Measurements from ENCODE around the gene AIF1L. TPM values are rescaled to one million over a fixed set of nuclear protein-coding genes. Genes with fewer than 3 reads are reported as not detected.
"Not testable (repeated sequence)": the region's sequence is repeated elsewhere in the genome, so short reads cannot be mapped to it uniquely, and the experiment has no call there.

Gene AIF1L
- polyA plus RNA-seq, 4 donors = 0.45 to 9.3 (median 4.4) TPM

GRCh38 chr9:131094015-131094414 is 2.3 kb upstream of the AIF1L start:
- H3K4me3 ChIP-seq (ENCODE audit: low read depth in 1 of 3, low read length in 3 of 3) = no peak overlapping the region
- H3K4me1 ChIP-seq (ENCODE audit: control insufficient read depth in 3 of 3, insufficient read depth in 2 of 3, low read depth in 1 of 3, low read length in 2 of 3) = no peaks in the 10 kb centered on the region
- WGBS, 3 donors = 64 to 78% (median 78%) methylated on average over 5 of the region's 5 CpGs
- DNase-seq (no peak), FAIRE-seq (no peak)
- H3K27me3 ChIP-seq (ENCODE audit: control insufficient read depth in 3 of 3, insufficient read depth in 3 of 3, low read length in 3 of 3) = peaks cover 0 to 46% (median 18%) of the 10 kb centered on the region in 3 donors
- H3K36me3 ChIP-seq (ENCODE audit: control insufficient read depth in 3 of 3, insufficient read depth in 2 of 3, low read depth in 1 of 3, low read length in 3 of 3) = no peaks in the 10 kb centered on the region
- no peak overlapping the region for H3K27ac ChIP-seq (ENCODE audit: low read depth in 1 of 3, low read length in 2 of 3)
- no peaks in the 10 kb centered on the region for H3K9me3 ChIP-seq (ENCODE audit: control insufficient read depth in 2 of 2, insufficient read depth in 1 of 2, low read depth in 1 of 2, low read length in 1 of 2)

GRCh38 chr9:131094622-131095021 is 1.7 kb upstream of the AIF1L start:
- no peak for DNase-seq
- FAIRE-seq = no peak
- Histone ChIP-seq H3K9me3 (ENCODE audit: control insufficient read depth in 2 of 2, insufficient read depth in 1 of 2, low read depth in 1 of 2, low read length in 1 of 2) (no peaks in the 10 kb centered on the region), H3K27me3 (ENCODE audit: control insufficient read depth in 3 of 3, insufficient read depth in 3 of 3, low read length in 3 of 3) (peaks cover 0 to 46% (median 18%) of the 10 kb centered on the region in 3 donors), H3K36me3 (ENCODE audit: control insufficient read depth in 3 of 3, insufficient read depth in 2 of 3, low read depth in 1 of 3, low read length in 3 of 3) (no peaks in the 10 kb centered on the region), H3K4me1 (ENCODE audit: control insufficient read depth in 3 of 3, insufficient read depth in 2 of 3, low read depth in 1 of 3, low read length in 2 of 3) (no peaks in the 10 kb centered on the region), H3K4me3 (ENCODE audit: low read depth in 1 of 3, low read length in 3 of 3) (no peak overlapping the region), H3K27ac (ENCODE audit: low read depth in 1 of 3, low read length in 2 of 3) (no peak overlapping the region)
- 40 to 51% (median 40%) methylated on average over 12 of the region's 12 CpGs for WGBS, 3 donors

GRCh38 chr9:131095666-131096268 is 564 bp upstream of the AIF1L start:
- H3K27me3 ChIP-seq (ENCODE audit: control insufficient read depth in 3 of 3, insufficient read depth in 3 of 3, low read length in 3 of 3) = peaks cover 0 to 46% (median 18%) of the 10 kb centered on the region in 3 donors

GRCh38 chr9:131097126-131097947 is 1.0 kb downstream of the AIF1L start:
- no peak for FAIRE-seq
- Histone ChIP-seq H3K9me3 (ENCODE audit: control insufficient read depth in 2 of 2, insufficient read depth in 1 of 2, low read depth in 1 of 2, low read length in 1 of 2) (no peaks in the 10 kb centered on the region), H3K4me3 (ENCODE audit: low read depth in 1 of 3, low read length in 3 of 3) (peak overlapping the region in 1 of 3 donors; percentile 15), H3K36me3 (ENCODE audit: control insufficient read depth in 3 of 3, insufficient read depth in 2 of 3, low read depth in 1 of 3, low read length in 3 of 3) (no peaks in the 10 kb centered on the region), H3K27me3 (ENCODE audit: control insufficient read depth in 3 of 3, insufficient read depth in 3 of 3, low read length in 3 of 3) (peaks cover 0 to 46% (median 18%) of the 10 kb centered on the region in 3 donors), H3K4me1 (ENCODE audit: control insufficient read depth in 3 of 3, insufficient read depth in 2 of 3, low read depth in 1 of 3, low read length in 2 of 3) (no peaks in the 10 kb centered on the region), H3K27ac (ENCODE audit: low read depth in 1 of 3, low read length in 2 of 3) (no peak overlapping the region)
- 23 to 33% (median 29%) methylated on average over 19 of the region's 19 CpGs for WGBS, 3 donors
- no peak for DNase-seq

More at GRCh38 chr9:131095666-131096268, 564 bp upstream of the AIF1L start:
- FAIRE-seq (no peak), DNase-seq (no peak)
- Histone ChIP-seq H3K27ac (ENCODE audit: low read depth in 1 of 3, low read length in 2 of 3) (no peak overlapping the region), H3K4me3 (ENCODE audit: low read depth in 1 of 3, low read length in 3 of 3) (peak overlapping the region in 1 of 3 donors; percentile 36), H3K4me1 (ENCODE audit: control insufficient read depth in 3 of 3, insufficient read depth in 2 of 3, low read depth in 1 of 3, low read length in 2 of 3) (no peaks in the 10 kb centered on the region), H3K9me3 (ENCODE audit: control insufficient read depth in 2 of 2, insufficient read depth in 1 of 2, low read depth in 1 of 2, low read length in 1 of 2) (no peaks in the 10 kb centered on the region), H3K36me3 (ENCODE audit: control insufficient read depth in 3 of 3, insufficient read depth in 2 of 3, low read depth in 1 of 3, low read length in 3 of 3) (no peaks in the 10 kb centered on the region)
- 32 to 35% (median 34%) methylated on average over 16 of the region's 16 CpGs for WGBS, 3 donors

- Histone ChIP-seq H3K27me3 (ENCODE audit: control insufficient read depth in 3 of 3, insufficient read depth in 3 of 3, low read length in 3 of 3) (peaks cover 0 to 46% (median 18%) of the 10 kb centered on the region in 3 donors), H3K4me3 (ENCODE audit: low read depth in 1 of 3, low read length in 3 of 3) (no peak overlapping the region), H3K27ac (ENCODE audit: low read depth in 1 of 3, low read length in 2 of 3) (no peak overlapping the region), H3K9me3 (ENCODE audit: control insufficient read depth in 2 of 2, insufficient read depth in 1 of 2, low read depth in 1 of 2, low read length in 1 of 2) (no peaks in the 10 kb centered on the region), H3K4me1 (ENCODE audit: control insufficient read depth in 3 of 3, insufficient read depth in 2 of 3, low read depth in 1 of 3, low read length in 2 of 3) (no peaks in the 10 kb centered on the region), H3K36me3 (ENCODE audit: control insufficient read depth in 3 of 3, insufficient read depth in 2 of 3, low read depth in 1 of 3, low read length in 3 of 3) (no peaks in the 10 kb centered on the region)
- DNase-seq (no peak), FAIRE-seq (no peak)
- 80 to 82% (median 80%) methylated on average over 8 of the region's 8 CpGs for WGBS, 3 donors
Measured at GRCh38 chr9:131097948-131098278, 1.6 kb downstream of the AIF1L start.

- DNase-seq (no peak), FAIRE-seq (no peak)
- Histone ChIP-seq H3K9me3 (ENCODE audit: control insufficient read depth in 2 of 2, insufficient read depth in 1 of 2, low read depth in 1 of 2, low read length in 1 of 2) (no peaks in the 10 kb centered on the region), H3K4me3 (ENCODE audit: low read depth in 1 of 3, low read length in 3 of 3) (no peak overlapping the region), H3K27me3 (ENCODE audit: control insufficient read depth in 3 of 3, insufficient read depth in 3 of 3, low read length in 3 of 3) (peaks cover 0 to 44% (median 18%) of the 10 kb centered on the region in 3 donors), H3K27ac (ENCODE audit: low read depth in 1 of 3, low read length in 2 of 3) (no peak overlapping the region), H3K36me3 (ENCODE audit: control insufficient read depth in 3 of 3, insufficient read depth in 2 of 3, low read depth in 1 of 3, low read length in 3 of 3) (no peaks in the 10 kb centered on the region), H3K4me1 (ENCODE audit: control insufficient read depth in 3 of 3, insufficient read depth in 2 of 3, low read depth in 1 of 3, low read length in 2 of 3) (no peaks in the 10 kb centered on the region)
- 78 to 85% (median 83%) methylated on average over 11 to 13 of the region's 13 CpGs for WGBS, 3 donors
Measured at GRCh38 chr9:131098391-131099101, 2.2 kb downstream of the AIF1L start.

GRCh38 chr9:131099102-131099606 is 2.8 kb downstream of the AIF1L start:
- H3K9me3 ChIP-seq (ENCODE audit: control insufficient read depth in 2 of 2, insufficient read depth in 1 of 2, low read depth in 1 of 2, low read length in 1 of 2) = no peaks in the 10 kb centered on the region
- no peaks in the 10 kb centered on the region for H3K36me3 ChIP-seq (ENCODE audit: control insufficient read depth in 3 of 3, insufficient read depth in 2 of 3, low read depth in 1 of 3, low read length in 3 of 3)
- H3K4me3 ChIP-seq (ENCODE audit: low read depth in 1 of 3, low read length in 3 of 3) = no peak overlapping the region
- 78 to 80% (median 79%) methylated on average over 8 of the region's 8 CpGs for WGBS, 3 donors
- DNase-seq (no peak), FAIRE-seq (no peak)
- no peak overlapping the region for H3K27ac ChIP-seq (ENCODE audit: low read depth in 1 of 3, low read length in 2 of 3)
- H3K27me3 ChIP-seq (ENCODE audit: control insufficient read depth in 3 of 3, insufficient read depth in 3 of 3, low read length in 3 of 3) = peaks cover 0 to 38% (median 18%) of the 10 kb centered on the region in 3 donors
- no peaks in the 10 kb centered on the region for H3K4me1 ChIP-seq (ENCODE audit: control insufficient read depth in 3 of 3, insufficient read depth in 2 of 3, low read depth in 1 of 3, low read length in 2 of 3)

GRCh38 chr9:131099845-131100244 is 3.5 kb downstream of the AIF1L start:
- H3K27me3 ChIP-seq (ENCODE audit: control insufficient read depth in 3 of 3, insufficient read depth in 3 of 3, low read length in 3 of 3) = peaks cover 0 to 31% (median 14%) of the 10 kb centered on the region in 3 donors
- not testable (repeated sequence) for DNase-seq; H3K4me3 ChIP-seq (ENCODE audit: low read depth in 1 of 3, low read length in 3 of 3); H3K4me1 ChIP-seq (ENCODE audit: control insufficient read depth in 3 of 3, insufficient read depth in 2 of 3, low read depth in 1 of 3, low read length in 2 of 3); H3K9me3 ChIP-seq (ENCODE audit: control insufficient read depth in 2 of 2, insufficient read depth in 1 of 2, low read depth in 1 of 2, low read length in 1 of 2); H3K36me3 ChIP-seq (ENCODE audit: control insufficient read depth in 3 of 3, insufficient read depth in 2 of 3, low read depth in 1 of 3, low read length in 3 of 3); FAIRE-seq; H3K27ac ChIP-seq (ENCODE audit: low read depth in 1 of 3, low read length in 2 of 3)
- WGBS, 3 donors = 81 to 92% (median 91%) methylated on average over 8 of the region's 8 CpGs

All from small intestine (tissue), 7 donors.